Thoracic aorta (tissue), 2 donors: ENCODE measurements around the gene MINDY4. TPM values are rescaled to one million over a fixed set of nuclear protein-coding genes. Genes with fewer than 3 reads are reported as not detected.

Experiments
- ATAC-seq: fragments of 150-250 bp; one replicate; pipeline ENCODE4 v1.8.0; 2017; ENCODE audit warnings: low read depth; ENCODE audit not compliant: insufficient number of reproducible peaks, low FRiP score
- DNase-seq: peaks from one replicate; pipeline ENCODE4 v3.0.0-alpha.2; 2020; ENCODE audit warnings: low spot score
- H3K27ac ChIP-seq, 2 donors: fragments of 200-600 bp; sonication (generic); 1 replicate in 1 of 2; 2 replicates in 1 of 2; pipeline ENCODE4 v1.5.1; 2016; ENCODE audit warnings: mild to moderate bottlenecking in 2 of 2, moderate library complexity in 2 of 2
- H3K27me3 ChIP-seq: fragments of 200-600 bp; sonication (generic); replicated peaks from 2 replicates; pipeline ENCODE4 v1.6.0; 2016; ENCODE audit warnings: mild to moderate bottlenecking; ENCODE audit not compliant: insufficient read depth
- H3K36me3 ChIP-seq: fragments of 200-600 bp; sonication (generic); one replicate; pipeline ENCODE4 v1.5.1; 2016
- H3K4me1 ChIP-seq, 2 donors: fragments of 200-600 bp; sonication (generic); 1 replicate in 1 of 2; 2 replicates in 1 of 2; pipeline versions ENCODE4 v1.5.1 to v1.6.0; 2016; ENCODE audit warnings: low read depth in 2 of 2, mild to moderate bottlenecking in 1 of 2; ENCODE audit not compliant: control insufficient read depth in 1 of 2
- H3K4me3 ChIP-seq: fragments of 200-600 bp; sonication (generic); 2 replicates; pipeline ENCODE4 v1.5.1; 2016; ENCODE audit warnings: mild to moderate bottlenecking
- H3K9me3 ChIP-seq: fragments of 200-600 bp; sonication (generic); 2 replicates; pipeline ENCODE4 v1.5.1; 2016
- total RNA-seq, 2 donors: library from RNA; depleted of rRNA; stranded (reverse); fragments of >200 nt; gene quantifications; one replicate each; pipeline versions ENCODE4 v1.1.0 to v1.2.3, GENCODE V29; 2016
- TF ChIP-seq, protein P1 (sequence below): fragments of 200-600 bp; sonication (generic); IDR thresholded peaks from one replicate; pipeline ENCODE4 v1.5.1; 2019; ENCODE audit warnings: antibody characterized with exemption

MINDY4 gene
- total RNA-seq, 2 donors from 2014 or later, result 32.0 to 44.0 TPM

DNA sequence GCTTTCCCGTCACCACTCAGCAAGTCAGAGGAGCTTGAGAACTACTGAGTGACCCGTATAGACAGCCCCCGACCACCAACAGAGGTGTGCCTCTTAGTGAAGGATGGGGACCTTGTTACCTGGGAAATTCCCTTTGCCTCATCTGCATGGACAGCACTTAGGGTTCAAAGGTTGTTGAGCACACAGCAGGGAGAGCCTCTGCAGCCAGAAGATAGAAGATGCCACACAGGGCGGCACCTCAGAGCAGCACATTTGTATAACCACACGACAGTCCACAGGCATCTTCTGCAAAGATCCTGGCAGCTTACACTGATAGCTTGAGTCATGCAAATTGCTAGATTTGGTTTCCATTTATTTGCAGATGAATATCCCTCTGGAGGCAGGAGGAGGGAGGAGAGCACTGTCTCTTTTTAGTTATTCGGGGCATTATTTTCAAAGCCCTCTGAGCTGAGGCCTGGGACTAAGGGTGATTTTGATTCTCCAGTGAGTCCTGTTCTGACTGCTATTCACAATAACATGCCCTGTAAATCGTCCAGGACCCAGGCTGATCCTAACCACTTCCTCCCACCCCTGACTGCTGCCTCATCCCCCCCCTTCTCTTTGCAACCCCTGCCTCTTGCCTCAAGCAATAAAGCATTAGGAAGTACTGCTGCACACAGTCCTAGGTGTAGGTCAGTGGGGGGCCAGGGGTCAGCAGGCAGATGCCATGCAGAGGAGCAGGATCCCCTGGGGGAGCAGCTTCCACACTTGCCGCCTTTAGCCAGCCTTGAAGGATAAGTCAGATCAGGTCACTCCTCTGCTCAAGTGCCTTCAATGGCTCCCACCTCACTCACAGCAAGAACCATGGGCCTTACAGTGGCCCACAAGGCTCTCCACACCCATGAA is 43.9 kb upstream of the MINDY4 start:
- no peak for DNase-seq
- Histone ChIP-seq H3K36me3 (no peaks in the 10 kb centered on the region), H3K27ac (no peak overlapping the region), H3K4me3 (no peak overlapping the region), H3K27me3 (no peaks in the 10 kb centered on the region), H3K9me3 (no peaks in the 10 kb centered on the region), H3K4me1 (no peaks in the 10 kb centered on the region)
- ATAC-seq, result no peak
- TF ChIP-seq, protein P1, sequence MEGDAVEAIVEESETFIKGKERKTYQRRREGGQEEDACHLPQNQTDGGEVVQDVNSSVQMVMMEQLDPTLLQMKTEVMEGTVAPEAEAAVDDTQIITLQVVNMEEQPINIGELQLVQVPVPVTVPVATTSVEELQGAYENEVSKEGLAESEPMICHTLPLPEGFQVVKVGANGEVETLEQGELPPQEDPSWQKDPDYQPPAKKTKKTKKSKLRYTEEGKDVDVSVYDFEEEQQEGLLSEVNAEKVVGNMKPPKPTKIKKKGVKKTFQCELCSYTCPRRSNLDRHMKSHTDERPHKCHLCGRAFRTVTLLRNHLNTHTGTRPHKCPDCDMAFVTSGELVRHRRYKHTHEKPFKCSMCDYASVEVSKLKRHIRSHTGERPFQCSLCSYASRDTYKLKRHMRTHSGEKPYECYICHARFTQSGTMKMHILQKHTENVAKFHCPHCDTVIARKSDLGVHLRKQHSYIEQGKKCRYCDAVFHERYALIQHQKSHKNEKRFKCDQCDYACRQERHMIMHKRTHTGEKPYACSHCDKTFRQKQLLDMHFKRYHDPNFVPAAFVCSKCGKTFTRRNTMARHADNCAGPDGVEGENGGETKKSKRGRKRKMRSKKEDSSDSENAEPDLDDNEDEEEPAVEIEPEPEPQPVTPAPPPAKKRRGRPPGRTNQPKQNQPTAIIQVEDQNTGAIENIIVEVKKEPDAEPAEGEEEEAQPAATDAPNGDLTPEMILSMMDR, result no peak

DNA sequence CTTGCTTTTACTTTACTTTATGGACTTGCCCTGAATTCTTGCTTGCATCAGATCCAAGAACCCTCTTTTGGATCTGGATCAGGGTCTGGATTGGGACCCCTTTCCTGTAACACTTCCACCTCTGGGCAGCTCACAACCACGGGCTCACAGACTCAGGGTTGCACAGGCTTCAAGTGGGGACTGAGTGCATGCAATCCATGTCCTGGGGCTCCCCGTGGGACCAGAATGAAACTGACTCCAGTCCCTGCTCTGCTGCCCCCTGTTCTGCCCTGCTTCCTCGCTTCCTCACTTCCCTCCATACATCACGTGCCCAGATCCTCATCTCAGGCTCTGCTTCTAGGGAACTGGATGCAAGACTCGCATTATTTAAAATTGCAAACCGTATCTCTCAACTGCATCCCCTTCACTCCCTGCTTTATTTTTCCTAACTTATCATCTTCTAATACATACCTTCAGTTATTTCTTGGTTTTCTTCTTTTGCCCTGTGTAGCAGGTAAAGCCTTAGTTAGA is 42.6 kb upstream of the MINDY4 start:
- TF ChIP-seq, protein P1, result no peak
- H3K27me3 ChIP-seq, result no peaks in the 10 kb centered on the region
- H3K9me3 ChIP-seq, result no peaks in the 10 kb centered on the region
- no peak overlapping the region for H3K4me3 ChIP-seq
- ATAC-seq (no peak), DNase-seq (no peak)
- H3K4me1 ChIP-seq, result no peaks in the 10 kb centered on the region
- no peak overlapping the region for H3K27ac ChIP-seq
- no peaks in the 10 kb centered on the region for H3K36me3 ChIP-seq

DNA sequence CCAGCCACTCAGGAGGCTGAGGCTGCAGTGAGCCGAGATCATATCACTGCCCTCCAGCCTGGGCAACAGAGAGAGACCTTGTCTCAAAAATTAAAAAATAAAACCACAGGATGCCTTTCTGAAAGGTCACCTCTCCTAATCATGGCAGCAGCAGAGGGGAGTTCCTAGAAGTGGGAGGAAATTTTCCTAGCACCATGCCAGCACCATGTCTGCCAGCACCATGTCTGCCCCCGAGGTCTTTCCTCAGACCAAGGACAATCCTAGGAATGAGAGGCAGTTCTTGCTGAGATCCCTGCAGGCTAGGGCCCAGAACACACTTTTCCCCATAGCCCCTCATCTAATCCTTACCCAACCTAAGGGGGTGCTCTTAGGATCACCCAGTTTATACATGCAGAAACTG is 41.6 kb upstream of the MINDY4 start:
- Histone ChIP-seq H3K4me3 (no peak overlapping the region), H3K4me1 (no peaks in the 10 kb centered on the region), H3K36me3 (no peaks in the 10 kb centered on the region), H3K9me3 (no peaks in the 10 kb centered on the region), H3K27me3 (no peaks in the 10 kb centered on the region), H3K27ac (no peak overlapping the region)
- ATAC-seq, result no peak
- DNase-seq, result no peak
- TF ChIP-seq, protein P1, result no peak

DNA sequence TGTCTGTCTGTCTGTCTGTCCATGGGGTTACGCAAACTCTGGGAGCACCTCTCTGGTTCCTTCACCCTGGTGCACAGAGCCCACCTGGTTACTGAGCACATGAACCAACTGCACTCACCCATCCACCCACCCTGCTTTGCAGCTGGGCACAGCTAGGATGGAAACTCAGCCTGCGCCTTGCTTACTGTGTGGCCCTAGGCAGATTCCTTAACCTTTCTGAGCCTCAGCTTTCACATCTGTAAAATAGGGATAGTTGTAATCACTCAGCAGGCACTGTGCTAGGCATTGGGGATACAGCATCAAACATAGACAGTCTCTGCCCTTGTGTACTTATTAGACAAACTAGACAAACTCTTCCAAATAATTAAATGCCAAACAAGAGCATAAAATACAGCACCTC is 41.1 kb upstream of the MINDY4 start:
- no peak for DNase-seq
- Histone ChIP-seq H3K4me3 (no peak overlapping the region), H3K27me3 (no peaks in the 10 kb centered on the region), H3K36me3 (no peaks in the 10 kb centered on the region), H3K9me3 (no peaks in the 10 kb centered on the region), H3K4me1 (no peaks in the 10 kb centered on the region), H3K27ac (no peak overlapping the region)
- ATAC-seq, result no peak
- TF ChIP-seq, protein P1, result no peak

DNA sequence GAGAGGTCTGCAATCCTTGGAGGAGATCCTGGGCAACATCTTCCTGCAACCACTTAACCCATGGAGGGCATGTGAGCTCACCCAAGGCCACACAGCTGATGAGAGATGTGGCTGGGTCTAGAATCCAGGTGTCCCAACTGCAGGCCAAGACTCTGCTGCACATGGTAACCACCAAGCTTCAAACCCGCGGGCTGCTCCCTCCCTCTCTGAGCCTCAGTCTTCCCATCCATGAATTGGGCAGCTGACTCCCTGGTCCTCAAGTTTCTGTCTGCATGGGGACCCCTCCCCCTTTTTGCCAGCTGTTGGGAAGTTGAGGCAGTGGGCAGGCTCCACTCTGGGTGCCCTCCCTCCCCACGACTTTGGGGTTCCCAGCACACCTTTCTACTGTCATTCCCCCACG is 40.2 kb upstream of the MINDY4 start:
- ATAC-seq (no peak), DNase-seq (no peak)
- no peak overlapping the region for H3K27ac ChIP-seq
- TF ChIP-seq, protein P1, result no peak
- H3K9me3 ChIP-seq, result no peaks in the 10 kb centered on the region
- no peaks in the 10 kb centered on the region for H3K27me3 ChIP-seq
- no peaks in the 10 kb centered on the region for H3K4me1 ChIP-seq
- H3K36me3 ChIP-seq, result no peaks in the 10 kb centered on the region
- no peak overlapping the region for H3K4me3 ChIP-seq
